Measurements from ENCODE around the gene MTCP1.
A peak's percentile ranks its signal among the peaks of the same experiment; 100 is the strongest.

Gene MTCP1
- 0.70 to 2.1 (median 1.4) reads per million in 3 donors for total RNA-seq

GRCh38 chrX:155070975-155071693, at the start of gene MTCP1, which contains the start of the genes BRCC3 and CMC4:
Gene MTCP1, minus strand, starts transcription at chrX:155071136. Its CDS starts 5,126 bp downstream, at chrX:155066010.
Gene BRCC3, plus strand, starts transcription at chrX:155071508. Its CDS starts 20 bp downstream, at chrX:155071528.
Gene CMC4, minus strand, starts transcription at chrX:155071136. Its CDS starts 7,113 bp downstream, at chrX:155064023.
- Histone ChIP-seq H3K36me3 (ENCODE audit: control insufficient read depth, insufficient read depth, low read length) (peaks cover 8% of the 10 kb centered on the region), H3K9me3 (ENCODE audit: control insufficient read depth, low read length) (no peaks in the 10 kb centered on the region), H3K27ac (ENCODE audit: insufficient read depth, low read length, poor library complexity, severe bottlenecking) (peak within 1 kb of the TSS; percentile 76), H3K4me3 (ENCODE audit: insufficient read depth, low read depth, low read length, poor library complexity, severe bottlenecking) (peak within 1 kb of the TSS; percentile 64), H3K27me3 (replicated peaks; ENCODE audit: control insufficient read depth, insufficient read depth, low read length, poor library complexity, severe bottlenecking) (no peaks in the 10 kb centered on the region), H3K4me1 (ENCODE audit: control insufficient read depth, insufficient read depth, low read length, poor library complexity, severe bottlenecking) (peaks cover 3% of the 10 kb centered on the region)
- DNase-seq, result peak; percentile 64 to 71 (median 66)

- H3K4me3 ChIP-seq (ENCODE audit: insufficient read depth, low read depth, low read length, poor library complexity, severe bottlenecking), result no peak overlapping the region
- H3K27me3 ChIP-seq (replicated peaks; ENCODE audit: control insufficient read depth, insufficient read depth, low read length, poor library complexity, severe bottlenecking), result no peaks in the 10 kb centered on the region
- no peaks in the 10 kb centered on the region for H3K36me3 ChIP-seq (ENCODE audit: control insufficient read depth, insufficient read depth, low read length)
- H3K4me1 ChIP-seq (ENCODE audit: control insufficient read depth, insufficient read depth, low read length, poor library complexity, severe bottlenecking), result no peaks in the 10 kb centered on the region
- H3K9me3 ChIP-seq (ENCODE audit: control insufficient read depth, low read length), result no peaks in the 10 kb centered on the region
- no peak overlapping the region for H3K27ac ChIP-seq (ENCODE audit: insufficient read depth, low read length, poor library complexity, severe bottlenecking)
- DNase-seq, result no peak
These were observed 44.4 kb upstream of the MTCP1 start for GRCh38 chrX:155115174-155115819.

GRCh38 chrX:155113097-155113496, 42.2 kb upstream of the MTCP1 start:
- no peaks in the 10 kb centered on the region for H3K9me3 ChIP-seq (ENCODE audit: control insufficient read depth, low read length)
- H3K27ac ChIP-seq (ENCODE audit: insufficient read depth, low read length, poor library complexity, severe bottlenecking), result no peak overlapping the region
- no peaks in the 10 kb centered on the region for H3K27me3 ChIP-seq (replicated peaks; ENCODE audit: control insufficient read depth, insufficient read depth, low read length, poor library complexity, severe bottlenecking)
- DNase-seq, result no peak
- no peak overlapping the region for H3K4me3 ChIP-seq (ENCODE audit: insufficient read depth, low read depth, low read length, poor library complexity, severe bottlenecking)
- no peaks in the 10 kb centered on the region for H3K4me1 ChIP-seq (ENCODE audit: control insufficient read depth, insufficient read depth, low read length, poor library complexity, severe bottlenecking)
- no peaks in the 10 kb centered on the region for H3K36me3 ChIP-seq (ENCODE audit: control insufficient read depth, insufficient read depth, low read length)

GRCh38 chrX:155112171-155112570, 41.2 kb upstream of the MTCP1 start:
- no peak for DNase-seq
- H3K4me3 ChIP-seq (ENCODE audit: insufficient read depth, low read depth, low read length, poor library complexity, severe bottlenecking), result no peak overlapping the region
- H3K27ac ChIP-seq (ENCODE audit: insufficient read depth, low read length, poor library complexity, severe bottlenecking), result no peak overlapping the region
- H3K36me3 ChIP-seq (ENCODE audit: control insufficient read depth, insufficient read depth, low read length), result no peaks in the 10 kb centered on the region
- no peaks in the 10 kb centered on the region for H3K9me3 ChIP-seq (ENCODE audit: control insufficient read depth, low read length)
- no peaks in the 10 kb centered on the region for H3K27me3 ChIP-seq (replicated peaks; ENCODE audit: control insufficient read depth, insufficient read depth, low read length, poor library complexity, severe bottlenecking)
- no peaks in the 10 kb centered on the region for H3K4me1 ChIP-seq (ENCODE audit: control insufficient read depth, insufficient read depth, low read length, poor library complexity, severe bottlenecking)

- H3K9me3 ChIP-seq (ENCODE audit: control insufficient read depth, low read length), result no peaks in the 10 kb centered on the region
- no peaks in the 10 kb centered on the region for H3K27me3 ChIP-seq (replicated peaks; ENCODE audit: control insufficient read depth, insufficient read depth, low read length, poor library complexity, severe bottlenecking)
- H3K4me3 ChIP-seq (ENCODE audit: insufficient read depth, low read depth, low read length, poor library complexity, severe bottlenecking), result no peak overlapping the region
- DNase-seq, result no peak
- H3K4me1 ChIP-seq (ENCODE audit: control insufficient read depth, insufficient read depth, low read length, poor library complexity, severe bottlenecking), result no peaks in the 10 kb centered on the region
- no peak overlapping the region for H3K27ac ChIP-seq (ENCODE audit: insufficient read depth, low read length, poor library complexity, severe bottlenecking)
- H3K36me3 ChIP-seq (ENCODE audit: control insufficient read depth, insufficient read depth, low read length), result no peaks in the 10 kb centered on the region
These were observed 37.5 kb upstream of the MTCP1 start for GRCh38 chrX:155108427-155108826.

GRCh38 chrX:155105919-155106318, 35.0 kb upstream of the MTCP1 start:
- no peaks in the 10 kb centered on the region for H3K36me3 ChIP-seq (ENCODE audit: control insufficient read depth, insufficient read depth, low read length)
- no peak overlapping the region for H3K27ac ChIP-seq (ENCODE audit: insufficient read depth, low read length, poor library complexity, severe bottlenecking)
- no peaks in the 10 kb centered on the region for H3K27me3 ChIP-seq (replicated peaks; ENCODE audit: control insufficient read depth, insufficient read depth, low read length, poor library complexity, severe bottlenecking)
- no peaks in the 10 kb centered on the region for H3K4me1 ChIP-seq (ENCODE audit: control insufficient read depth, insufficient read depth, low read length, poor library complexity, severe bottlenecking)
- no peaks in the 10 kb centered on the region for H3K9me3 ChIP-seq (ENCODE audit: control insufficient read depth, low read length)
- no peak for DNase-seq
- no peak overlapping the region for H3K4me3 ChIP-seq (ENCODE audit: insufficient read depth, low read depth, low read length, poor library complexity, severe bottlenecking)

GRCh38 chrX:155094468-155095061, 23.6 kb upstream of the MTCP1 start:
- DNase-seq, result no peak

GRCh38 chrX:155086961-155087735, 16.2 kb upstream of the MTCP1 start:
- H3K4me3 ChIP-seq (ENCODE audit: insufficient read depth, low read depth, low read length, poor library complexity, severe bottlenecking), result no peak overlapping the region
- no peaks in the 10 kb centered on the region for H3K9me3 ChIP-seq (ENCODE audit: control insufficient read depth, low read length)
- H3K27ac ChIP-seq (ENCODE audit: insufficient read depth, low read length, poor library complexity, severe bottlenecking), result no peak overlapping the region
- no peaks in the 10 kb centered on the region for H3K4me1 ChIP-seq (ENCODE audit: control insufficient read depth, insufficient read depth, low read length, poor library complexity, severe bottlenecking)
- no peak for DNase-seq
- H3K36me3 ChIP-seq (ENCODE audit: control insufficient read depth, insufficient read depth, low read length), result no peaks in the 10 kb centered on the region
- no peaks in the 10 kb centered on the region for H3K27me3 ChIP-seq (replicated peaks; ENCODE audit: control insufficient read depth, insufficient read depth, low read length, poor library complexity, severe bottlenecking)

More at GRCh38 chrX:155094468-155095061, 23.6 kb upstream of the MTCP1 start:
- H3K36me3 ChIP-seq (ENCODE audit: control insufficient read depth, insufficient read depth, low read length), result no peaks in the 10 kb centered on the region
- no peak overlapping the region for H3K27ac ChIP-seq (ENCODE audit: insufficient read depth, low read length, poor library complexity, severe bottlenecking)
- no peak overlapping the region for H3K4me3 ChIP-seq (ENCODE audit: insufficient read depth, low read depth, low read length, poor library complexity, severe bottlenecking)
- no peaks in the 10 kb centered on the region for H3K9me3 ChIP-seq (ENCODE audit: control insufficient read depth, low read length)
- no peaks in the 10 kb centered on the region for H3K27me3 ChIP-seq (replicated peaks; ENCODE audit: control insufficient read depth, insufficient read depth, low read length, poor library complexity, severe bottlenecking)
- no peaks in the 10 kb centered on the region for H3K4me1 ChIP-seq (ENCODE audit: control insufficient read depth, insufficient read depth, low read length, poor library complexity, severe bottlenecking)

GRCh38 chrX:155086202-155086840, 15.4 kb upstream of the MTCP1 start:
- H3K4me1 ChIP-seq (ENCODE audit: control insufficient read depth, insufficient read depth, low read length, poor library complexity, severe bottlenecking), result no peaks in the 10 kb centered on the region
- DNase-seq, result peak in 1 of 3 donors; percentile 23
- H3K27ac ChIP-seq (ENCODE audit: insufficient read depth, low read length, poor library complexity, severe bottlenecking), result no peak overlapping the region
- H3K36me3 ChIP-seq (ENCODE audit: control insufficient read depth, insufficient read depth, low read length), result no peaks in the 10 kb centered on the region
- no peak overlapping the region for H3K4me3 ChIP-seq (ENCODE audit: insufficient read depth, low read depth, low read length, poor library complexity, severe bottlenecking)
- no peaks in the 10 kb centered on the region for H3K27me3 ChIP-seq (replicated peaks; ENCODE audit: control insufficient read depth, insufficient read depth, low read length, poor library complexity, severe bottlenecking)
- H3K9me3 ChIP-seq (ENCODE audit: control insufficient read depth, low read length), result no peaks in the 10 kb centered on the region
